Measurements from ENCODE around the gene HCLS1.

Gene HCLS1

DNA sequence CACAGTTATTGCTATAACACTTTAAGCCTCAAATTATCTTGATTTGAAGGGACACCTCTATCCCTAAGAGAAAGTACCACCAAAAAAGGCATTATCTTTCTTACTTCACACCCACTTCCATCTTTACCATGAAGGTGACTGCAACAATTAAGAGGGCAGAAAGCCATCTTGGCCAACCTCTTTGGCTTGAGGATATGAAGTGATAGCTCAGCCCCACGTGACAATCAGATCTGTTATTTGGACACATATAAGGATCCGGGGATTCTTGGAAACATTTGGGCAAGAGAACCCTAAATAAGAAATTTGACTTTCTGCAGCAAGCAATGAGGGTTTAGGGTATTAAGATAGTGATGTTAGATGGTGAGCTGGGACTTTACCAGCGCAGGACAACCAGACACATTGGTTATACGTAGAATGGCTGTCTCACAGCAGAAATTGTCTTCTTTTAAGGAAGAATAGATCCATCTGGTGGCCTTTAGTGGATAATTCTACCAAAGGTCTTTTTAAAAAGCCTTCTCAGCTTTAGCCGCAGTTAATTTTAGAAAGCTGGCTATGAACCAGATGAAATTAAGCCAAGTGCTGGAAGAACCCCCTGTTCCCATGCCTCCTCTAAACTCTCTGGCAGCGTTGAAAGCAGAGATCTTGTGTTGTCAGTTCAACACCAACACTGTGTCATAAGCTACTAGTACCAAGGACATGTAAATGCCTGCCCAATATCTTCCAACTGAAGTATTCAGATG lies 12.3 kb downstream of the HCLS1 start:
- Histone ChIP-seq H3K4me2 (ENCODE audit: low read depth, low read length, poor library complexity, severe bottlenecking) (no peak overlapping the region), H3K9me2 (replicated peaks; ENCODE audit: insufficient read depth, low read length) (no peaks in the 10 kb centered on the region), H4K20me1 (ENCODE audit: low read depth, low read length) (no peaks in the 10 kb centered on the region), H3F3A (ENCODE audit: insufficient read depth) (no peaks in the 10 kb centered on the region), H3K36me3 (ENCODE audit: low read length) (peaks cover 41% of the 10 kb centered on the region), H3K79me2 (ENCODE audit: insufficient read depth, low read length) (peaks cover 10% of the 10 kb centered on the region; the same call in 1 of the 2 replicates), H2AFZ (ENCODE audit: low read depth, low read length, severe bottlenecking) (no peak overlapping the region), H3K27me3 (ENCODE audit: low read length) (no peaks in the 10 kb centered on the region), H3K27ac (ENCODE audit: low read depth, low read length) (no peak overlapping the region), H3K9me3 (ENCODE audit: insufficient read depth, low read length) (no peaks in the 10 kb centered on the region), H3K9ac (ENCODE audit: low read length) (no peak overlapping the region), H3K4me3 (ENCODE audit: insufficient read depth, low read length, poor library complexity, severe bottlenecking) (no peak overlapping the region)
- no peak for TF ChIP-seq EZH2phosphoT487 (conservative IDR thresholded peaks at IDR 0.05; ENCODE audit: low read length)
- TF ChIP-seq, protein P1, sequence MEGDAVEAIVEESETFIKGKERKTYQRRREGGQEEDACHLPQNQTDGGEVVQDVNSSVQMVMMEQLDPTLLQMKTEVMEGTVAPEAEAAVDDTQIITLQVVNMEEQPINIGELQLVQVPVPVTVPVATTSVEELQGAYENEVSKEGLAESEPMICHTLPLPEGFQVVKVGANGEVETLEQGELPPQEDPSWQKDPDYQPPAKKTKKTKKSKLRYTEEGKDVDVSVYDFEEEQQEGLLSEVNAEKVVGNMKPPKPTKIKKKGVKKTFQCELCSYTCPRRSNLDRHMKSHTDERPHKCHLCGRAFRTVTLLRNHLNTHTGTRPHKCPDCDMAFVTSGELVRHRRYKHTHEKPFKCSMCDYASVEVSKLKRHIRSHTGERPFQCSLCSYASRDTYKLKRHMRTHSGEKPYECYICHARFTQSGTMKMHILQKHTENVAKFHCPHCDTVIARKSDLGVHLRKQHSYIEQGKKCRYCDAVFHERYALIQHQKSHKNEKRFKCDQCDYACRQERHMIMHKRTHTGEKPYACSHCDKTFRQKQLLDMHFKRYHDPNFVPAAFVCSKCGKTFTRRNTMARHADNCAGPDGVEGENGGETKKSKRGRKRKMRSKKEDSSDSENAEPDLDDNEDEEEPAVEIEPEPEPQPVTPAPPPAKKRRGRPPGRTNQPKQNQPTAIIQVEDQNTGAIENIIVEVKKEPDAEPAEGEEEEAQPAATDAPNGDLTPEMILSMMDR (IDR thresholded peaks at IDR 0.05; ENCODE audit: insufficient read depth, low read length, poor library complexity, severe bottlenecking), result no peak

DNA sequence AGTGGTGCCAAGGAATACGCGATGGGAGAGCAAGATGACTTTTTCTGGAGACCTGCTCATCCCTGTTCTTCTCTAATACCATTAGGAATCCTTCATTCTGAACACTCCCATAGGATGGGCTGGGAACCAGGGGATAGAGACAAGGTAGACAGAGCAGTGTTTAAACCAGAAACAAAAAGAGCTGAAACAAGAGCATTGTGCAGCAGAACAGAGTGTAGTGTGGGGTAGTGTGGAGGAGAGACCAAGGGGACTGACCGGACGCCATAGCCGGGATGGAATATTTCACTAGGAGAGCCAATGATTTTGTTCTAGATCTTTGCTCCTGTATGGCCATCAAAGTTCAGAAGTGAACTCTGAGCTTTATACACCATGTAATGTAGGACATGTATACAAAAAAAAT lies 15.6 kb downstream of the HCLS1 start:
- H2AFZ ChIP-seq (ENCODE audit: low read depth, low read length, severe bottlenecking), result no peak overlapping the region
- no peaks in the 10 kb centered on the region for H4K20me1 ChIP-seq (ENCODE audit: low read depth, low read length)
- peaks cover 41% of the 10 kb centered on the region for H3K36me3 ChIP-seq (ENCODE audit: low read length)
- no peak overlapping the region for H3K4me2 ChIP-seq (ENCODE audit: low read depth, low read length, poor library complexity, severe bottlenecking)
- H3K9me2 ChIP-seq (replicated peaks; ENCODE audit: insufficient read depth, low read length), result no peaks in the 10 kb centered on the region
- TF ChIP-seq, protein P1 (IDR thresholded peaks at IDR 0.05; ENCODE audit: insufficient read depth, low read length, poor library complexity, severe bottlenecking), result no peak
- TF ChIP-seq EZH2phosphoT487 (conservative IDR thresholded peaks at IDR 0.05; ENCODE audit: low read length), result no peak
- no peaks in the 10 kb centered on the region for H3K9me3 ChIP-seq (ENCODE audit: insufficient read depth, low read length)
- no peaks in the 10 kb centered on the region for H3K27me3 ChIP-seq (ENCODE audit: low read length)
- no peaks in the 10 kb centered on the region for H3F3A ChIP-seq (ENCODE audit: insufficient read depth)
- H3K9ac ChIP-seq (ENCODE audit: low read length), result no peak overlapping the region
- H3K4me3 ChIP-seq (ENCODE audit: insufficient read depth, low read length, poor library complexity, severe bottlenecking), result no peak overlapping the region
- H3K27ac ChIP-seq (ENCODE audit: low read depth, low read length), result no peak overlapping the region
- H3K79me2 ChIP-seq (ENCODE audit: insufficient read depth, low read length), result no peaks in the 10 kb centered on the region

DNA sequence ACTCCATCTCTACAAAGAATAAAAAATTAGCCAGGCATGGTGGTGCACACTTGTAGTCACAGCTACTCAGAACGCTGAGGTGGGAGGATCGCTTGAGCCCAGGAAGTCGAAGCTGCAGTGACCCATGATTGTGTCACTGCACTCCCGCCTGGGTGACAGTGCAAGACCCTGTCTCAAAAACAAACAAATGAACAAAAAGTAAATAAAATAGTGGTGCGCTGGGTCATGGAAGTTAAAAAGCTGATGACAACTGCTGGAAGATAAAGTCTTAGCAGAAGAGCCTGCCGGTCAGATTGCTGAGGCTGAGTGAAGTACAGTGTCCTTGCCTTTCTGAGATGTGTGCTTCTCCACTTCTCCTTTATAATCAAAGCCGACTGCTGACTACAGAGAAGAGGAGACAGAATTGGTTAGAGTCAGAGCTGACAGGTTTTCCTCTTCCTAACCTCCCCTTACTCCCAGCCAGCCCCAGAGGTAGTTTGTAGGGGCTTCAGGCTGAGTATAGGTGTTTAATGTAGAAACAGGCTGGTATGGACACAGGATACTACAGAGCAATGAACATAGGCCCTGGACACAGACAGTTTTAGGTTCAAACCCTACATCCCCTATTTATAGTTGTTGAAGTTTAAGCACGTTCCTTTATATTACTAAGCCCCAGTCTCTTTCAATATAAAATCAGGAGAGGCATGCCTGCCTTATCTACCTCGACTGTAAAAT lies 17.9 kb downstream of the HCLS1 start:
- Histone ChIP-seq H3K9ac (ENCODE audit: low read length) (no peak overlapping the region), H3K27me3 (ENCODE audit: low read length) (no peaks in the 10 kb centered on the region), H3K4me2 (ENCODE audit: low read depth, low read length, poor library complexity, severe bottlenecking) (no peak overlapping the region), H3F3A (ENCODE audit: insufficient read depth) (no peaks in the 10 kb centered on the region), H3K27ac (ENCODE audit: low read depth, low read length) (no peak overlapping the region), H3K36me3 (ENCODE audit: low read length) (peaks cover 53% of the 10 kb centered on the region), H3K79me2 (ENCODE audit: insufficient read depth, low read length) (no peaks in the 10 kb centered on the region), H2AFZ (ENCODE audit: low read depth, low read length, severe bottlenecking) (no peak overlapping the region), H3K9me3 (ENCODE audit: insufficient read depth, low read length) (no peaks in the 10 kb centered on the region), H3K9me2 (replicated peaks; ENCODE audit: insufficient read depth, low read length) (no peaks in the 10 kb centered on the region), H3K4me3 (ENCODE audit: insufficient read depth, low read length, poor library complexity, severe bottlenecking) (no peak overlapping the region), H4K20me1 (ENCODE audit: low read depth, low read length) (no peaks in the 10 kb centered on the region)
- no peak for TF ChIP-seq EZH2phosphoT487 (conservative IDR thresholded peaks at IDR 0.05; ENCODE audit: low read length)
- TF ChIP-seq, protein P1 (IDR thresholded peaks at IDR 0.05; ENCODE audit: insufficient read depth, low read length, poor library complexity, severe bottlenecking), result no peak

All from SU-DHL-6 (cell line).